A549 treated with RU486 at 1 μM for 4 hours (cell line): ENCODE data around the gene LY6G6C. TPM values are rescaled to one million over a fixed set of nuclear protein-coding genes. Genes with fewer than 3 reads are reported as not detected.

Source experiments
- total RNA-seq: library from RNA; stranded (reverse); fragments of 200-300 nt; extraction: Qiagen RNA extraction; gene quantifications from 5 replicates; pipeline ENCODE4 v1.2.3, GENCODE V29; 2022; ENCODE audit warnings: low read depth

LY6G6C gene
- 0.20 TPM in 1 of 5 replicates, not detected in the others for total RNA-seq

DNA sequence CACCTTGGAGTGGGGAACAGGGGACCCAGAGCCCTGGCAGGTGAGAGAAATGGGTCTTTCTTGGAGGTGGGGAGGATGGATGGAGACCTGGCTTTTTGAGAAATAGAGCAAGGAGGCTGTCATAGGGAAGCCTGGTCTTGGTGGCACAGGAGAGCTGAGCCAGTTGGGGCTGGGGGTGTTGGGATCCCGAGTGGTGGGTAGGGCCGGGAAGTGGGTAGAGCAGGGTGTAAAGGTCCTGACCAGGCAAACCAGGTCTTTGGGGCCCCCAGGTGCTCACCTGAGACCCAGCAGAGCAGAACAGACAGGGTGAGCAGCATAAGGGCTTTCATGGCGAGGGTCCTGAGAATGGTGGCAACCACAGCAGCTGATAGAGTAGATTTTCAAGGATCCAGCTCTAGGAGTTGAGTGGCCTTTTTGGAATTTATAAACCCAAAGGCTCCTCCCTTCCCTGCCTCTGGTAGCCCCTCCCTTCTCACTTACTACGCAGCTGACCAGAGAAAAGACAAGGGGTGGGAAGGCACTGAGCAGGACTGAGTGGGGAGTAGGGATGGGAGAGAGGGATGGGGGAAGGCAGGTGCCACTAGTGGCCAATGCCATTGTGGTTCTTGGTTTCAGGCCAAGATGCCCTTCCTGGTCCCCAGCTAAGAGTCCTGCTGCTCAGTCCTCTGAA is at the start of gene LY6G6C:
Gene LY6G6C, minus strand, starts transcription at position 396 of the 670 bp plus-strand sequence. Its CDS starts 67 bp downstream, at position 329.

GRCh38 chr6:31762356-31762755 is 40.8 kb upstream of the LY6G6C start, which contains the start of gene SAPCD1:
TSS of gene SAPCD1 (plus strand) at chr6:31762656. CDS start at chr6:31763055, 399 bp downstream.

DNA sequence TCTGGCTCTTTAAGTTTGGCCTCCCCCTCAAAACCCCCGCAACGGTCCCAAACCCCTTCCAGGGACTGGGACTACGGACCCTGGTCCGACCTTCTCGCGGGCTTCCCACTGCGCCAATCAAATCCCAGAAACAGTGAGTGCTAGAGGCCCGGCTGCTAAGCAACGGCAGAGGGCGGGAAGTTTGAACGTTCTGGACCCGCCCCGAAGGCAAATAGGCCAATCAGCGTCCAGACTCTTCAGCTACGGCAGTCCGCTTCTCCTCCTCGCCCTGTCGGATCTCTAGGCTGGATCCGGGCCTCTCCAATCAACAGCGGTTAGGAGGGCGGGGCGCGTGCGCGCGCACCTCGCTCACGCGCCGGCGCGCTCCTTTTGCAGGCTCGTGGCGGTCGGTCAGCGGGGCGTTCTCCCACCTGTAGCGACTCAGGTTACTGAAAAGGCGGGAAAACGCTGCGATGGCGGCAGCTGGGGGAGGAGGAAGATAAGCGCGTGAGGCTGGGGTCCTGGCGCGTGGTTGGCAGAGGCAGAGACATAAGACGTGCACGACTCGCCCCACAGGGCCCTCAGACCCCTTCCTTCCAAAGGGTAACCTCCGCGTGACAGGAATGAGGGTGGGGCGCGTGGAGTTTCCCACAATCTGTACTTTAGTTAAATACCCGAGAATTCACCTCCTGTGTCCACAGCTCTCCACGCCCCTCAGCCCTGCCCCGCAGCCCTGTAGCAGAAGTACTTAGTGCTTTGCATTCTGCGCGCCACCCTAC is 18.3 kb upstream of the LY6G6C start, which contains the start of gene MSH5:
Gene MSH5, plus strand, starts transcription at position 367 of the 758 bp plus-strand sequence. CDS start 462 bp downstream, outside the sequence.

DNA sequence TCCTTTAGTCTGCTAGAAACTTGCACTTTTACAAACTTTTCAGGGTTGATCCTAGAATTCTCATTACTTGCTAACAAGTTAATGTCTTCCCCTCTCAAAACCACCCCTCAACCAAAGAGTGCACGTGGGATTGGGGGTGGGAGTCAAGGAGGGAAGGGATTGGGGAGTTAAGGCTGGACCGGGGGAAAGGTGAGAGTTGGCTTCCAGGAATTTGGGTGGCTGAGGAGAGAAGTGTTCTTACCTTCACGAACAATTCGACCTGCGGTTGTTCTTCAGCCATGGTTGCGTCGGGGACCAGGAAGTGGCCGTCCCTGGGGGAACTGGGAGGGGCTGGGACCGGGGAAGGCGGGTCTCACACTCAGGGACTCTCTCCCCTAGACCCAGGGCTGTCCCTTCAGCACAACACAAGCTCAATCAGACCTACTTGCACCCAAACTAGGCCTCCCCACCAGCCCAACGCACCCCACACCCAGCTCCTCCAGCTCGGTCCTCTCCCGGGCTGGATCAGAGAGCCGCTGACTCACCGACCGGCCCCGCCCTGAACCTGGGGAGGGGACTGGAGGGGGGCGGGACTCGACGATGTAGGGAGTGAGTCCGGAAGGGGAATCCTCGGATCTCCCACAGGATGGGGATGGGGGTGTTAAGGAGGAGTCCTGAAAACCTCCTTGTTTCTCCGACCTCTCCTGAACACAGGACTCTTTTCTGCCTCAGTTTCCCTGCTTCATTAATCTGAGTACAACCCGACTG is 14.6 kb upstream of the LY6G6C start, which contains the start of gene CLIC1:
Gene CLIC1, minus strand, starts transcription at position 510 of the 747 bp plus-strand sequence. Its CDS starts 230 bp downstream, at position 280.

GRCh38 chr6:31728767-31729514 is 7.4 kb upstream of the LY6G6C start, which contains the start of gene DDAH2:
TSS of gene DDAH2 (minus strand) at chr6:31729299. CDS start at chr6:31729161, 138 bp downstream.

DNA sequence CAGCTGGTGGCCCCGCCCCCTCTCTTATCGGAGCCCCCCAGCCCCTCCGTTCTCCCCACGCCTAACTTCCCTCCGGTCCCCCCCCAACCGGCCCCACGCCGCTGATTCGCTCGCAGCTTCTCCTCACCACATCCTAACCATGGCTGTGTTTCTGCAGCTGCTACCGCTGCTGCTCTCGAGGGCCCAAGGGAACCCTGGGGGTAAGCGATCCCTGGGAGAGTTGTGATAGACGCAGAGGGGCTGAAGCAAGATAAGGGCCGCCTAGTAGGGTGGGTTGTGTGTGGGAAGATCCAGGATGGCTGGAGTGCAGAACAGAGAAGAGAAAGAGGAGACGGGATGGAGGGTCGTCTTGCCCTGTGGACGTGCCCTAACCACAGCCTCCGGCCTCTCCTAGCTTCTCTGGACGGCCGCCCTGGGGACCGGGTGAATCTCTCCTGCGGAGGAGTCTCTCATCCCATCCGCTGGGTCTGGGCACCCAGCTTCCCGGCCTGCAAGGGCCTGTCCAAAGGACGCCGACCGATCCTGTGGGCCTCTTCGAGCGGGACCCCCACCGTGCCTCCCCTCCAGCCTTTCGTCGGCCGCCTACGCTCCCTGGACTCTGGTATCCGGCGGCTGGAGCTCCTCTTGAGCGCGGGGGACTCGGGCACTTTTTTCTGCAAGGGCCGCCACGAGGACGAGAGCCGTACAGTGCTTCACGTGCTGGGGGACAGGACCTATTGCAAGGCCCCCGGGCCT is 1.9 kb upstream of the LY6G6C start, which contains the start of gene MPIG6B:
Gene MPIG6B, plus strand, starts transcription at position 129 of the 735 bp plus-strand sequence. Its CDS starts 11 bp downstream, at position 140.

DNA sequence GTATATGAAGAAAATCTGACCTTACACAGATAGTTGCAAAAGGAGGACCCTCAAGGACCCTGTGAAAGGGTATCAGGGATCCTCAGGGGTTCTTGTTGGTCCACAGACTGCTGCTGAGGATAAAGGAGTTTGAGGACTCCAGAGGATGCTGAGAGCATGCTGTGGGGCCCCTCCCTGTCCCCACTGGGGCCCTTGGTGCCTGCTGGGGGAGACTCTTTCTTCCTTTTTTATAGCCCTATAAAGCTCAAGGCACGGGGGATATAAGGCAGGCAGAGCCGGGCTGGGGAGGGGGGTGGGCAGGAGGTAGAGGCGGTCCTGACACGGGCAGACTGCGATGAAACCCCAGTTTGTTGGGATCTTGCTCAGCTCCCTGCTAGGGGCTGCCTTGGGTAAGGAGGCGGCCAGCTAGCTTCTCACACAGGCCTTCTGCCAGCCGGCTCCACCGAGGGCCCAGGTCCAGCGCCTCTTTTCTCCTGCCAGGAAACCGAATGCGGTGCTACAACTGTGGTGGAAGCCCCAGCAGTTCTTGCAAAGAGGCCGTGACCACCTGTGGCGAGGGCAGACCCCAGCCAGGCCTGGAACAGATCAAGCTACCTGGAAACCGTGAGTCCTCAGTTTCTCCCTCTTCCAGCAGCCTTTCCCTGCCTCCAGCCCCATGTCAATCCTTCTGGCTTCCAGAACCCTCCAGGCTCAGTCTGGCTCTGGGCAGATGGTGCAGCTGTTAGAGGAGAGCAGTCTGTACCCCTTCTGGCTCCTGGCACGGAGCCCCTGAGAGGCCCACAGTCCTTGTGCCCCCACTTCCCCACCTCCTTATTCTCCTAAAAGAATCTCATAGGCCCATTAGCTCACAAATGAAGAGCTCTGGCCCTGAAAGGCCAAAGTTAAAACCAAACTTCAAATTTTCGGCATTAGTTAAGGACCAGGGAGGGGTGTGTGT is 6.3 kb downstream of the LY6G6C start, which contains the start of gene LY6G6D:
Gene LY6G6D, plus strand, starts transcription at position 327 of the 937 bp plus-strand sequence. Its CDS starts 8 bp downstream, at position 335.

DNA sequence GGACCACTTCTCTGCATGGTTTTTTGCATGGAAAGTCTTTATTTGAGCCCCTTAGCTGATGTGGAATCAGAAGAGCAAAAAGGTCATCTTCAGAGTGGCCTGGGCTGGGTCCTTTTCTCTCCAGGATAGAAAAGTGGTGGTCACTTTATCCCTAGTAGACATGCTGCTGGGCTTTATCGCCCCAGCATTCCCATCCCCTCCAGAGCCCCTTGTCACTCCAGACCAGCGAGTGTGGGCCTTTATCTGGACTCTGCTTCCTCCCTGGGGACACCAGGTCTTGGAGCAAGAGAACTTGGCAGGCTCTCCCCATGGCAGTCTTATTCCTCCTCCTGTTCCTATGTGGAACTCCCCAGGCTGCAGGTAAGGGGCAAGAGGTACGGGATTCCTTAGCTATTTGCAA is 14.9 kb downstream of the LY6G6C start, which contains the start of gene LY6G6F:
Gene LY6G6F, plus strand, starts transcription at position 268 of the 400 bp plus-strand sequence. Its CDS starts 41 bp downstream, at position 309.

DNA sequence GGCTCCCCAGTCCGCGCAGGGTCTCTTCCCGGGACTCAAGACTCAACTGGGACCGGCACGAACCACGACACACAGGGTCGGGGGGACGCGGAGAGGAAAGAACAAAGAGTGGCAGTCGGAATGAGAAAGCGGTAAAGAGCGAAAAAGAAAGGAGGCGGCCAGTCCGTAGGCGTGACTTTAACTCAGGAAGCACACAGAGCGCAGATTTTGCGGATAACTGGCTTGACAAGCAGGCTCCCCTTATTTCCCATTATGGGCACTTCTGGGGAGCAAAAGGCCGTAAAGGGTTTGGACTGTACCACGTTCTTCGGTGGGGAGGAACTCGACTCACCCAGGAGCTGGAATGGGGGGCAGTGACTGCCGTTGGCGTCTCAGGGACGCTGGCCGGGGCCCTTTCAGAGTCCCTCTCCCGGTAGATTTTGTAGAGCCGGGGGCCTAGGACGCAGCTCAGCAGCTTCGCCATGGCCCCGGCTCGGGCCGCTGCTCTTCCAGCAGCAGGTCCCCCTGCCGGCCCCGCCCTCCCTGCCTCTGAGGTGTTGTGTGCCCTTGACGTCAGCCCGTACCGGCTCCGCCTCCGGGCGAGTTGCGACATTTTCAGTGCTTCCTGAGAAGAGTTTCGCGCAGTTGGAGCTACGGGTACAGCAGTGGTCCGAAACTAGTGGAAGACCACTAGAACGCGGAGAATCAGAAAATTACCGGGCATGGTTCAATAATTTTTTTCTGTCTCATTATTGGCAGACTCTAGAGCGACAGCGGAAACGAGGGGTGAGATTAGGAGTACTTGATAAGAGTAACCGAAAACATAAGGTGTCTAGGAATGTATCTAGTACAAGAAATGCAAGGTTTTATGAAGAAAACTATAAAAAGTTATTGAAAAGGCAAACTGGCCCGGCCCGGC is 18.5 kb downstream of the LY6G6C start, which contains the start of gene ABHD16A:
Gene ABHD16A, minus strand, starts transcription at position 506 of the 898 bp plus-strand sequence. Its CDS starts 43 bp downstream, at position 463.

GRCh38 chr6:31680226-31681134 is 41.1 kb downstream of the LY6G6C start, which contains the start of gene LY6G5C:
TSS of gene LY6G5C (minus strand) at chr6:31681067. CDS start at chr6:31680373, 694 bp downstream.

DNA sequence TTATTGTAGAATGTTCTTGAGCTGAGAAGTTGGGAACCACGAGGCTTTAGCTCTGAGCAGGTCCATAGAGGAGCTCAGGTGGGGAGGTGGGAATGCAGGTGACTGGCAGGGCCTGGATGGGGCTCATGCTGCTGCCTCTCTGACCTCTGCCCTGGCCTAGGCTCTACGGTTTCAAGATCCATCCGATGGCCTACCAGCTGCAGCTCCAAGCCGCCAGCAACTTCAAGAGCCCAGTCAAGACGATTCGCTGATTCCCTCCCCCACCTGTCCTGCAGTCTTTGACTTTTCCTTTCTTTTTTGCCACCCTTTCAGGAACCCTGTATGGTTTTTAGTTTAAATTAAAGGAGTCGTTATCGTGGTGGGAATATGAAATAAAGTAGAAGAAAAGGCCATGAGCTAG is 51.9 kb downstream of the LY6G6C start, which contains the start of gene LY6G5B:
Gene LY6G5B, plus strand, starts transcription at position 301 of the 400 bp plus-strand sequence. CDS start 975 bp downstream, outside the sequence.

Other genes starting within 250 kb of the LY6G6C start
- 6.0 to 8.4 TPM (median 7.5 TPM) in 5 replicates for gene MICB, start 223.6 kb downstream of the LY6G6C start, total RNA-seq
- gene MCCD1, start 192.8 kb downstream of the LY6G6C start, total RNA-seq = not detected in 5 replicates
- gene DDX39B, start 179.7 kb downstream of the LY6G6C start, total RNA-seq = 340 to 430 TPM (median 406 TPM) in 5 replicates
- 0.48 to 0.86 TPM (median 0.65 TPM) in 5 replicates for gene ATP6V1G2, start 175.1 kb downstream of the LY6G6C start, total RNA-seq
- gene NFKBIL1, start 174.1 kb downstream of the LY6G6C start, total RNA-seq = 9.3 to 11.8 TPM (median 11.3 TPM) in 5 replicates
- gene LTA, start 149.5 kb downstream of the LY6G6C start, total RNA-seq = 0.10 TPM in 1 of 5 replicates, not detected in the others
- gene TNF, start 146.2 kb downstream of the LY6G6C start, total RNA-seq = 0.10 to 0.19 TPM in 2 of 5 replicates, not detected in the others
- gene LTB, start 139.3 kb downstream of the LY6G6C start, total RNA-seq = 0.25 to 0.57 TPM (median 0.49 TPM) in 4 of 5 replicates, not detected in the other
- gene LST1, start 135.5 kb downstream of the LY6G6C start, total RNA-seq = 0.28 to 1.3 TPM in 2 of 5 replicates, not detected in the others
- not detected in 5 replicates for gene NCR3, start 128.7 kb downstream of the LY6G6C start, total RNA-seq
- gene AIF1, start 106.5 kb downstream of the LY6G6C start, total RNA-seq = not detected in 5 replicates
- gene PRRC2A, start 101.0 kb downstream of the LY6G6C start, total RNA-seq = 64.9 to 89.6 TPM (median 85.2 TPM) in 5 replicates
- 107 to 155 TPM (median 142 TPM) in 5 replicates for gene BAG6, start 69.1 kb downstream of the LY6G6C start, total RNA-seq
- 2.8 to 3.3 TPM (median 2.9 TPM) in 5 replicates for gene APOM, start 65.9 kb downstream of the LY6G6C start, total RNA-seq
- 10.4 to 12.9 TPM (median 12.5 TPM) in 5 replicates for gene C6orf47, start 61.0 kb downstream of the LY6G6C start, total RNA-seq
- gene GPANK1, start 56.7 kb downstream of the LY6G6C start, total RNA-seq = 10.0 to 13.7 TPM (median 13.3 TPM) in 5 replicates
- 168 to 197 TPM (median 178 TPM) in 5 replicates for gene CSNK2B, start 55.7 kb downstream of the LY6G6C start, total RNA-seq
- gene LY6G5B, start 51.8 kb downstream of the LY6G6C start, total RNA-seq = 3.7 to 6.0 TPM (median 4.3 TPM) in 5 replicates
- 0.77 to 1.9 TPM (median 1.2 TPM) in 5 replicates for gene LY6G5C, start 40.7 kb downstream of the LY6G6C start, total RNA-seq
- 14.1 to 20.1 TPM (median 18.3 TPM) in 5 replicates for gene ABHD16A, start 18.4 kb downstream of the LY6G6C start, total RNA-seq
- not detected in 5 replicates for gene LY6G6F, start 14.9 kb downstream of the LY6G6C start, total RNA-seq
- not detected in 5 replicates for gene LY6G6D, start 6.4 kb downstream of the LY6G6C start, total RNA-seq
- not detected in 5 replicates for gene MPIG6B, start 1.6 kb upstream of the LY6G6C start, total RNA-seq
- gene DDAH2, start 7.6 kb upstream of the LY6G6C start, total RNA-seq = 26.5 to 32.4 TPM (median 29.4 TPM) in 5 replicates
- gene CLIC1, start 14.8 kb upstream of the LY6G6C start, total RNA-seq = 476 to 542 TPM (median 495 TPM) in 5 replicates
- 10.2 to 14.3 TPM (median 13.0 TPM) in 5 replicates for gene MSH5, start 18.3 kb upstream of the LY6G6C start, total RNA-seq
- gene SAPCD1, start 40.9 kb upstream of the LY6G6C start, total RNA-seq = 2.0 to 4.2 TPM (median 3.7 TPM) in 5 replicates
- 1.2 to 2.0 TPM (median 1.7 TPM) in 5 replicates for gene VWA7, start 55.6 kb upstream of the LY6G6C start, total RNA-seq
- gene VARS1, start 74.0 kb upstream of the LY6G6C start, total RNA-seq = 50.9 to 59.8 TPM (median 55.8 TPM) in 5 replicates
- gene LSM2, start 85.2 kb upstream of the LY6G6C start, total RNA-seq = 54.4 to 77.8 TPM (median 60.7 TPM) in 5 replicates
- gene HSPA1L, start 93.5 kb upstream of the LY6G6C start, total RNA-seq = 1.2 to 1.5 TPM (median 1.2 TPM) in 5 replicates
- gene HSPA1A, start 93.8 kb upstream of the LY6G6C start, total RNA-seq = 157 to 340 TPM (median 232 TPM) in 5 replicates
- gene HSPA1B, start 106.0 kb upstream of the LY6G6C start, total RNA-seq = 120 to 260 TPM (median 177 TPM) in 5 replicates
- gene NEU1, start 141.1 kb upstream of the LY6G6C start, total RNA-seq = 21.7 to 35.4 TPM (median 28.7 TPM) in 5 replicates
- gene SLC44A4, start 157.3 kb upstream of the LY6G6C start, total RNA-seq = 0.07 to 0.30 TPM in 2 of 5 replicates, not detected in the others
- 22.5 to 32.0 TPM (median 30.5 TPM) in 5 replicates for gene EHMT2, start 176.0 kb upstream of the LY6G6C start, total RNA-seq
- 3.1 to 4.9 TPM (median 4.2 TPM) in 5 replicates for gene ZBTB12, start 180.3 kb upstream of the LY6G6C start, total RNA-seq
- gene C2, start 206.0 kb upstream of the LY6G6C start, total RNA-seq = 0.15 to 0.45 TPM (median 0.35 TPM) in 5 replicates
- gene CFB, start 224.3 kb upstream of the LY6G6C start, total RNA-seq = 2.0 to 3.3 TPM (median 2.9 TPM) in 5 replicates
- gene NELFE, start 237.2 kb upstream of the LY6G6C start, total RNA-seq = 75.3 to 97.3 TPM (median 88.3 TPM) in 5 replicates
- gene SKIC2, start 237.4 kb upstream of the LY6G6C start, total RNA-seq = 19.8 to 25.9 TPM (median 24.7 TPM) in 5 replicates